ENCODE data around the gene STARD9. TPM values are rescaled to one million over a fixed set of nuclear protein-coding genes. Genes with fewer than 3 reads are reported as not detected.

STARD9 gene
- total RNA-seq, 1 donor from 2014 or later = 7.1 TPM

GRCh38 chr15:42727750-42728381, 152.5 kb downstream of the STARD9 start:
- no peak overlapping the region for H3K9ac ChIP-seq (ENCODE audit: low read length)
- H3K36me3 ChIP-seq (ENCODE audit: insufficient read depth, low read length) = peaks cover 39% of the 10 kb centered on the region
- H3K27me3 ChIP-seq (ENCODE audit: insufficient read depth, low read length) = no peaks in the 10 kb centered on the region
- no peaks in the 10 kb centered on the region for H3K9me3 ChIP-seq (ENCODE audit: insufficient read depth, low read depth, low read length)
- Mint-ChIP-seq H3K27me3 (ENCODE audit: low read depth, unreplicated experiment) (no peaks in the 10 kb centered on the region), H3K36me3 (ENCODE audit: low read depth, unreplicated experiment) (peaks cover 24% of the 10 kb centered on the region), H3K9me3 (ENCODE audit: unreplicated experiment) (peaks cover 1% of the 10 kb centered on the region), H3K4me3 (ENCODE audit: unreplicated experiment) (no peak overlapping the region), H3K4me1 (ENCODE audit: low read depth, unreplicated experiment) (no peaks in the 10 kb centered on the region), H3K27ac (ENCODE audit: unreplicated experiment) (no peak overlapping the region)
- DNase-seq (ENCODE audit: low read depth) = no peak
- H3K79me2 ChIP-seq (ENCODE audit: insufficient read depth, low read length) = no peaks in the 10 kb centered on the region
- peaks cover 11% of the 10 kb centered on the region for H4K20me1 ChIP-seq (ENCODE audit: insufficient read depth, low read length)
- TF ChIP-seq EZH2 (IDR thresholded peaks at IDR 0.05; ENCODE audit: insufficient read depth, low read length) (no peak), CTCF (IDR thresholded peaks at IDR 0.05; ENCODE audit: insufficient read depth, low read depth, low read length) (no peak)
- no peak overlapping the region for H3K4me2 ChIP-seq (ENCODE audit: low read length)
- no peak overlapping the region for H3K4me3 ChIP-seq (ENCODE audit: insufficient read depth, low read depth, low read length)
- H2AFZ ChIP-seq (ENCODE audit: low read depth, low read length) = no peak overlapping the region
- no peak overlapping the region for H3K27ac ChIP-seq (ENCODE audit: low read depth, low read length)
- H3K4me1 ChIP-seq (ENCODE audit: insufficient read depth, low read length) = no peaks in the 10 kb centered on the region
- no peak for FAIRE-seq

- Mint-ChIP-seq H3K9me3 (ENCODE audit: unreplicated experiment) (peaks cover 1% of the 10 kb centered on the region), H3K4me3 (ENCODE audit: unreplicated experiment) (no peak overlapping the region), H3K27me3 (ENCODE audit: low read depth, unreplicated experiment) (no peaks in the 10 kb centered on the region), H3K4me1 (ENCODE audit: low read depth, unreplicated experiment) (no peaks in the 10 kb centered on the region), H3K36me3 (ENCODE audit: low read depth, unreplicated experiment) (peaks cover 24% of the 10 kb centered on the region), H3K27ac (ENCODE audit: unreplicated experiment) (no peak overlapping the region)
- no peak for FAIRE-seq
- DNase-seq (ENCODE audit: low read depth) = no peak
- Histone ChIP-seq H3K9ac (ENCODE audit: low read length) (no peak overlapping the region), H3K27ac (ENCODE audit: low read depth, low read length) (no peak overlapping the region), H3K4me3 (ENCODE audit: insufficient read depth, low read depth, low read length) (no peak overlapping the region), H4K20me1 (ENCODE audit: insufficient read depth, low read length) (peaks cover 10% of the 10 kb centered on the region), H3K4me2 (ENCODE audit: low read length) (no peak overlapping the region), H3K27me3 (ENCODE audit: insufficient read depth, low read length) (no peaks in the 10 kb centered on the region), H3K79me2 (ENCODE audit: insufficient read depth, low read length) (no peaks in the 10 kb centered on the region), H2AFZ (ENCODE audit: low read depth, low read length) (no peak overlapping the region), H3K36me3 (ENCODE audit: insufficient read depth, low read length) (peaks cover 39% of the 10 kb centered on the region), H3K9me3 (ENCODE audit: insufficient read depth, low read depth, low read length) (no peaks in the 10 kb centered on the region), H3K4me1 (ENCODE audit: insufficient read depth, low read length) (no peaks in the 10 kb centered on the region)
- no peak for TF ChIP-seq CTCF (IDR thresholded peaks at IDR 0.05; ENCODE audit: insufficient read depth, low read depth, low read length)
- no peak for TF ChIP-seq EZH2 (IDR thresholded peaks at IDR 0.05; ENCODE audit: insufficient read depth, low read length)
Observed at GRCh38 chr15:42728560-42728959, 153.2 kb downstream of the STARD9 start.

GRCh38 chr15:42728972-42729371, 153.6 kb downstream of the STARD9 start:
- H3K27me3 Mint-ChIP-seq (ENCODE audit: low read depth, unreplicated experiment) = no peaks in the 10 kb centered on the region
- no peak overlapping the region for H3K9ac ChIP-seq (ENCODE audit: low read length)
- H3K9me3 Mint-ChIP-seq (ENCODE audit: unreplicated experiment) = peaks cover 1% of the 10 kb centered on the region
- H3K36me3 ChIP-seq (ENCODE audit: insufficient read depth, low read length) = peaks cover 38% of the 10 kb centered on the region
- H3K9me3 ChIP-seq (ENCODE audit: insufficient read depth, low read depth, low read length) = no peaks in the 10 kb centered on the region
- H3K79me2 ChIP-seq (ENCODE audit: insufficient read depth, low read length) = no peaks in the 10 kb centered on the region
- no peak for TF ChIP-seq CTCF (IDR thresholded peaks at IDR 0.05; ENCODE audit: insufficient read depth, low read depth, low read length)
- TF ChIP-seq EZH2 (IDR thresholded peaks at IDR 0.05; ENCODE audit: insufficient read depth, low read length) = no peak
- H3K27ac Mint-ChIP-seq (ENCODE audit: unreplicated experiment) = no peak overlapping the region
- H4K20me1 ChIP-seq (ENCODE audit: insufficient read depth, low read length) = peaks cover 10% of the 10 kb centered on the region
- no peaks in the 10 kb centered on the region for H3K27me3 ChIP-seq (ENCODE audit: insufficient read depth, low read length)
- FAIRE-seq (no peak), DNase-seq (ENCODE audit: low read depth) (no peak)
- no peak overlapping the region for H2AFZ ChIP-seq (ENCODE audit: low read depth, low read length)
- H3K4me2 ChIP-seq (ENCODE audit: low read length) = no peak overlapping the region
- H3K4me3 ChIP-seq (ENCODE audit: insufficient read depth, low read depth, low read length) = no peak overlapping the region
- H3K4me1 ChIP-seq (ENCODE audit: insufficient read depth, low read length) = no peaks in the 10 kb centered on the region
- H3K4me3 Mint-ChIP-seq (ENCODE audit: unreplicated experiment) = no peak overlapping the region
- peaks cover 24% of the 10 kb centered on the region for H3K36me3 Mint-ChIP-seq (ENCODE audit: low read depth, unreplicated experiment)
- H3K4me1 Mint-ChIP-seq (ENCODE audit: low read depth, unreplicated experiment) = no peaks in the 10 kb centered on the region
- H3K27ac ChIP-seq (ENCODE audit: low read depth, low read length) = no peak overlapping the region
